ENCODE results near the gene RIMS3.
"Not testable (repeated sequence)": the region's sequence is repeated elsewhere in the genome, so short reads cannot be mapped to it uniquely, and the experiment has no call there.

Gene RIMS3

DNA sequence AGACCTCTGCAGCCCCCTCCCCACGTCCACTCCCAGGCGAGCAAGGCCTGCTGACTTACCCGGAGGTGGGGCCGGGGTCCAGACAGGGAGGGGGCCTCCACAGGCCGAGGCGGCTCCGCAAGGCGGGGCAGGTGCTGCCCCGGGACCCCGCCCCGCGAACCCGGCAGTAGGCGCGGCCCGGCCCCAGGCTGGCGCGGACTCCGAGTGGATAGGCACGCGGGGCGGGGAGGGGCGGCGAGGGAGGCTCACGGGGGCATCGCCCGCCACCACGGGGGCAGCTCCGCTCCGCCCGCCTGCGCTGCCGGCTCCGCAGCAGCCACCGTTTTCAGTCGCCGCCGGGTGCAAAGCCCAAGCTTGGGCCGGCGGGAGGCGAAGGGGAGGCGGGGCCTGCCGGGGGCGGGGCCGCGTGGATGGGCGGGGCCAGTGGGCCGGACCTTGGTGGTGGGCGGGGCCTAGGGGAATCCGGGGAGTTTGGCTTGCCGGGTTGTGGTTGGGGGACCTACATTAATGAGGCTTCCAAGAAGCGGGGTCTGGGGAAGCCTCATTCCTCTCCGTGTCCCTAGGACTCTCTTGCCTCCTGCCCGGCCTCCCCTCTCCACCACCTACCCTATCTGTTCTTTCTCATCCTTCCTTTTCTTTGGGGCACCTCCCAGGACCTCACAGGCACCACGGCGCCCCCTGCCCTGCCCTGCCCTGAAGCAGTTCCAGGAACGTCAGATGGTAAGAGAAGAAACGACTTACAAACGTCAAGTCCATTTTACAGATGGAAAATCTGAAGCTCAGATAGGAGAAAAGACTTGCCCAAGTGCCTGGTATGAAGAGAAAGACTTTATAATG is at the start of gene RIMS3:
Gene RIMS3 (minus strand): TSS at position 348 of the 837 bp plus-strand sequence. CDS start 23,757 bp downstream, outside the sequence.
- peak; percentile 72 to 77 for DNase-seq

DNA sequence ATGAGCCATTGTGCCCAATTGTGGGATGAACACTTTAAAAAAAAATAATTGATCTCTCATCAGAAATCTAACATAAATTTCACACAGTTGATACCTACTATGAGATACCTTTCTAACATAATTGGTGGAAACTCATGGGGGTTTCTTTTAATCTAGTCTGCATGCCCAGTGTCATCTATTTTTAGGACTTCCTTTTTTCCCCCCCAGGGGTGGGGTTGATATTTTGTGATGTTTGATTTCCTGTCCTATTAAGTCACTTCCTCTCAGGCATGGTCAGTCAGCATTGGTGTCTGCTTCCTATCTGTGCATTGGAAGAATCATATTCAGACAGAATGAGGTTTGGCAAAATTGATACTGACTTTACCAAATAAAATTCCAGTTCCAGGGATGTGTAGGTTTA is 47.5 kb upstream of the RIMS3 start:
- DNase-seq, result no peak

DNA sequence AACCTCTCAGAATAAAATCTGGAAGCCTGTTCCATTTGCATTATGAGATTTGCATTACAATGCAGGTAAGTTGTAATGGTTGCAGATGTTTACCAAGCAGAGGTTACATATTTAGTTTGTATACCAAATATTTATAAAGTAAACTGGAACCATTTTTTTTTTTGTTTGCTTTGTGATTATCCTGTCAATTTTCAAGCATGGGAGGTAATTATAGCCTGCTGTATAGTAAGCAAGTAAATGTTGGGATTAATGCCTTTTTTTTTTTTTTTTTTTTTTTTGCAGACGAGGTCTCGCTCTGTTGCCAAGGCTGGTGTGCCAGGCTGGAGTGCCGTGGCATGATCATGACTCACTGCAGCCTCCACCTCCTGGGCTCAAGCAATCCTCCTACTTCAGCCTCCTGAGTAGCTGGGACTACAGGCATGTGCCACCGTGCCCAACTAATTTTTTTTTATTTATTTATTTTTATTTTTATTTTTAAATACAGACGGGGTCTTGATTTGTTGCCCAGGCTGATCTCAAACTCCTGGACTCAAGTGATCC is 47.0 kb upstream of the RIMS3 start:
- DNase-seq, result no peak

DNA sequence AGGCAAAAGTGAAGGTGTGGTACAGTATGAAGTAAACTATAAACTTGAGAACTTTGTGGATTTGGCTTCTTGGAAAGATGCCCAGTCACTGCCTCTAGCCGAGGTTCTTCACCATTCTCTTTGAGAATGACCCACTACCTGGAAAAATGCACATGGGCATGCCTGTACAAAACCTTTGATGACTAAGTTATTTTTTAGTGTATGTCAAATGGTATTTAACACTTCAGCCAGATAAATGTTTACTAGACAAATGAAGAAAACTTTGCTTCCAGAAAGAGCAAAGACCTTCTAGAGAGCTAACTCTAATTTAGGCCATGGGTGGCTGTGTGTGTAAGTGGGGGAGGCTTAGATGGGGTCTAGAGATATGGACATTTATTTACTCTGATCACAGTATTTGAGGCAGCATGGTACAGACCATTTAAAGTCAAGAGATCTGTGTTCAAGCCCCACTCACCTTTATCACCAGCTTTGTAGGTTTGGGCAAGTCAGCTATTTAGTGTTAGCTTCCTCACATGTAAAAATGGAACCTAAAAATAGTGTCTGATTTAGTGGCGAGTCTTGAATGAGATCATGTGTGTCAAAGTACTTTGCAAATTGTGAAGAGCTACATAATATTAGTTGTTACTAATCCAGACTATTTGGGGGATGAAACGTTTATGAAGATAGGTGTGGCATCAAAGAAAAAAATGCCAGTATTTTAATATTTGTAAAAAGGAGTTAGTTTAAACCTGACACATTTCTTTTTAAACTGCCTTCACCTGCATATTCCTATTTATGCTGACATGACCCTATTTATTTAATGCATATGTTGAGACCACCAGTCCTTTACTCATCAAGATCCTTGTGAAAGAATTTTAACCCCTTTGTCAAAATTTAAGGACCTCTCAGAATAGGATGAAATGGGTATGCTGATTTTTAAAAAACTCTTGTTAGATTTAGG is 46.3 kb upstream of the RIMS3 start:
- no peak for DNase-seq

DNA sequence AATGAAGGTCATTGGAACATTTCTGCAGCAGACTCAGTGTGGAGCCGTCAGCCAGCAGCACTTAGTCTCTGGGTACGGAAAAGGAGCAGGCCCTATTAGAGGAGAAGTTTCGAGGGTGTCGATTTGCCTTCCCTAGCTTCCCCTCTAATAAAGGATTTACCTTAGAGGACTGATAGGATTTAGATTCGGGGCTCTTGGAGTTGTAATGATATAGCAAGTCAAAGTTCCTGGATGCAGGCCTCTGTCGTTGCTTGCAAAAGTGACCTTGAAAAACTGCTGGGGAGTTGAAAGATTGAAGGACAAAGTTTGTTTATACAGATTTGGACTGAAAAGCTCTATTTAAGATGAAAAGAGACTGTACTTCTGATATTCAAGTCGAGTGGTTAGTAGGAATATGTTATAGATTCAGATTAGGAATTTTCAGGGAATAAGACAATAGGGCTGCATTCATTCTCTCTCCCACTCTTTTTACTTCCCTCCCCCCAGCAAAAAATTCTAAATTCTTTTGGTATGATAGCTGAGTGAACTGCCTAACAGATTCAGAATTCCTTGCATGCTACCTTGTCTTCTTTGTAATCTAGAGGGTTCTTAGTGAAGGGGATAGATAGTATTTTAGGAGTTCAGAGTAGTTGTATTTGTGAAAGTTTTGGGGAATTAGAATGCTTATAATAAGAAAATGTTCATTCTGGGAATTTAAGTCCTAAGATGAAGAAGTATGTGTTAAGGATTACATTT is 45.3 kb upstream of the RIMS3 start:
- DNase-seq, result no peak

DNA sequence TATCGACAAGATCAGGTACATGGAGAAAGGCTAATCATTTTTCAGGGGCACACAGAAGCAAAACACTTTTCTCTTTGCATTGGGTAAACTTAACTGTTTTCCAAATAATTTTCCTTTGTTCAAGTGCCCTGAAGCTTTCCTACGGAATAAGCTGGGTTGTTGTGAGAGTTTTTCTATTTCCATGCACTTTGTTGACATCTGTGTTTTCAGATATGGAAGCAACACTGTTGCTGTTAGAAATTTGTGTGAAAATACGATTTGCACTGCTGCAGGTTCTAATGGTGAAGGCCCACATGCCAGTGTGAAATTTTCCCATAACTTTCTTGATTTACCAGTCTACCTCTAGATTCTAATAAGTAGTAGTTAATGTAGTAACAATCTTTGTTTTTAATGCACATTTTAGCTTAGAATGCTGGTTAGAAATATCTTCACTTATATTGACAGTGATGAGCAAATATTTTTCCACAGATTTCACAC is 44.4 kb upstream of the RIMS3 start:
- DNase-seq, result no peak

DNA sequence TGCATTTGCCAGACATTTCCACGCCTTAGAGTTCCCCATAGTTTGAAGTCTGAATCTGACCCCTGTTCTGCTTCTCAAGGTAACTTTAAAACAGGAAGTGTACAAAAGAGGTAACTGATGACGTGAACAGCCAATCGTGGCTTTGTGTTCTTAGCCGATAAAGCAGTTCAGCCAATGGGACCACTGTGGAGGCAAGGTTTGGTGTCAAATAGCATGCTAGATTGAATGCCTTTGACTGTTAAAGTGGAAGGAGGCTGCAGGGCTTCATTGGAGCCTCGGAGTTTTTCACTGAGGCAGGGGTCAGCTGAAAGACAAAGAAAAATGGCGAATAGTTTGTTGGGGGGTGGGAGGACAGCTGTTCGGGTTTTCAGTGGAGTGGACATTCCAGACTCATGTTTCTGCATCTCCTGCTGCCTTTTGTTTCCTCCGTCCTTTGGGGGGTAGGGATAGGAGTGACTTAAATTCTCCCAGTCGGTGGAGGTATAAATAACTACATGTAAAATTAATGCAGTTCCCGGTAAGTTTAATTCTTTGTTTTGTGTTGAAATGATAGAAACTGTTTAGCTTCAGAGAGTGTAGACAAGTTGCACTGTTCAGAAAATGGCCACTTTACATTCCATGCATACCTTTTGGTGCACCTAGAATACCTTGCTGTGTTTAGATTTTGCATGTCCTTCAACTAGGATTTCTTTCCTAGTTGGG is 43.8 kb upstream of the RIMS3 start:
- DNase-seq, result peak; percentile 57 to 60

DNA sequence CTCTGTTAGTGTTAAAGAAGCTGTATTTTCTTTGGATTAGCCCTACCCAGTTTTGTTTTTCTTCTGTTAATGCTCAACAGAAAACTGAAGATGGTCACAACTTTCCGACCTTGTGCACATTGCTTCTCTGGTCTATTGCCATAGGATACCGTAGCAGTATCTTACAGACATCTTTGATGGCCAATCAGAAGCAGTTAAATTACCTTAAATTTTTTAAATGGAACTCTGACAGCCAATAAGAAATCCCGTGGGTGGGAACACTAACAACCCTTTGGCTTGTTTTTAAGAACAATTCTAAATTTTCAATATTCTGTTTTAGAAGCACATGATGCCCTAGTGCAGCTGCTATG is 43.2 kb upstream of the RIMS3 start:
- no peak for DNase-seq

DNA sequence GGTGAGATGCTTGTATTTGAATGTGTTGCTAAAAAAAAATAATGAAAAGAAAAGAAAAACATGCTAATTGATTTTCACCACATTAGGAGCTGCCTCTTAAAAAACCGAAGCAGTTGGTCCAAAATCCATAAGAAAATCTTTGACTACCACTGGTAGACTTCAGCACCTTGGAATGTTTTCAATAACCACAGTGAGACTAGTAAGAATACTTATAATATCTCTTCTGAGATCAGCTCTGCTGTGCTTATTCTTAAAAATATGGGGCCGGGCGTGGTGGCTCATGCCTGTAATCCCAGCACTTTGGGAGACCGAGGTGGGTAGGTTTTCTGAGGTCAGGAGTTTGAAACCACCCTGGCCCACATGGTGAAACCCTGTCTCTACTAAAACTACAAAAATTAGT is 41.1 kb upstream of the RIMS3 start:
- DNase-seq, result no peak

DNA sequence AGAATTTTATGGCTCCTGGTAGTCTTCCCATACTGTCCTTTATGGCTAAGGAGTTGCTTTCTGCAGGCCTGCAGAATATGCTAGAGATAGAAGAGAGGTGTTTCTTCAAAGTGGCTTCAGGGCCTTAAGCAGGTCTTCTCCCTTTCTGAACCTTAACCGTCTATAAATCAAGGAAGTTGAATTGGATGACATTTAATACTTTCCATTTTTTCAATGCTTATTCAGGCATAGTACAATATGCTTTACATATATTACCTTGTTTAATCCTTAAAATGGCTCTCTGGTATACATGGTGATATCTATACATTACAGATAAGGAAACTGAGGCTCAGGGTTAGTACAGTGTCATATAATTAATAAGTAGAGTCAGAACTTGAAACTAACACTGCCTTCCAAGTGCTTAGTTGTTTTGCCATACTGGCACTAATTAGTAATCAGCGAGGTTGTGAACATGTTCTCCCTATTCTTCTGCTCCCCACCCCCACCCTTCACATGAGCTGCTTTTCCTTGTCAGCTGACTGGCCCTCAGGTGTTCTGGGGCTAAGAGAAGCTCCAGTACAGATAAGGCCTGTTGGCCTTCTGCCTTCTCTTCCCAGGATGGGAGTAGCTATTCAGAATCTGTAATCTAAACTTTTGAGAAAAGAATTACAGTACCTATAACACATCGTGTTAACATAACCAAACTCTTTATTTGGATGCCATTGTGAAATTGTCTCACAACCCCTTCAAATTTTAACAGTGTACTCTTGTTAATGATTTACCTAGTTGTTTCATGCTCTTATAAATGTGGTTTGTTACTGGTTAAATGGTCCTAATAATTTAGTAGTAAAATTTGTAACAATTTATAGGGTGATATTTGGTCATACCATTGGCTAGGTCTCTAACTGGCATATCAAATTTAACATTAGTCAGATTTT is 39.6 kb upstream of the RIMS3 start:
- no peak for DNase-seq

DNA sequence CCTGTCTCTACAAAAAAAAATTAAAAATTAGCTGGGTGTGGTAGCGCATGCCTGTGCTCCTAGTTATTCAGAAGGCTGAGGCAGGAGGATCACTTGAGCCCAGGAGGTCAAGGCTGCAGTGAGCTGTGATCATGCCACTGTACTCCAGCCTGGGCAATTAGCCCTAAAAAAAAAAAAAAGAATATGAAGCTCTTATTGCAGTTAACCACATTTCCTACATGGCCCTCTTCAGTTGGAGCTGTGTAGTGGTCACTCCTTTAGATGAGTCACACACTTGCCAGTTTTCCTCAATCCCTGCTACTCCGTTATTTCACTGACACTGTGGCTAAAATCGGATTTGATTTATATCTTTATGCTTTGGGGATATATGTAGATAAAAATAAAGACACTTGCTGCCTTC is 37.8 kb upstream of the RIMS3 start:
- DNase-seq, result no peak

DNA sequence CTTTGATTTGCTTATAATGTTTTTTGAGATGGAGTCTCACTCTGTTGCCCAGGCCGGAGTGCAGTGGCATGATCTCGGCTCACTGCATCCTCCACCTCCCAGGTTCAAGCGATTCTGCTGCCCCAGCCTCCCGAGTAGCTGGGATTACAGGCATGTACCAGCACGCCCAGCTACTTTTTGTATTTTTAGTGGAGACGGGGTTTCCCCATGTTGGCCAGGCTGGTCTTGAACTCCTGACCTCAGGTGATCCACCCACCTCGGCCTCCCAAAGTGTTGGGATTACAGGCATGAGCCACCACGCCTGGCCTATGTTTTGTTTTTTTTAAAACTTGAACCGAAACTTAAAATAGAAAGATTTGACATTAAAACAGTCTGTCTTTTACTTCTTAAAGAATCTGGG is 37.3 kb upstream of the RIMS3 start:
- DNase-seq, result not testable (repeated sequence)

DNA sequence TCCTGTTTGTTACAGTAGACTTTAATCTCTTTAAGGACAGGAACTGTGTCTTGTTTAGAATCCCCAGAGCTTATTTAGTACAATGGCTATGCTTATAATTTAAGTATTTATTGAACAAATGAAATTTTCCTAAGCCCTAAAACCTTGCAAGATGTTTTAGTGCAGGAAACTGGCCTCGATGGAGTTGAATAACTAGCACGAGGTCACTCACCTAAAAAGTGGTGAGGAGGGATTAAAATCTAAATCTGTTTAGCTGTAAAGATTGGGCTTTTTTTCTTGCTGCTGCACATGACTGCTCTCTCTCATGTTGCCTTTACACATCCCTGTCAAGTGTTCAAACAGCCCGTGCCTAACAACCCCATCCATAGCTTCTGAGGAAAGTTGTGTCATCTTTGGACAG is 36.2 kb upstream of the RIMS3 start:
- DNase-seq, result no peak

DNA sequence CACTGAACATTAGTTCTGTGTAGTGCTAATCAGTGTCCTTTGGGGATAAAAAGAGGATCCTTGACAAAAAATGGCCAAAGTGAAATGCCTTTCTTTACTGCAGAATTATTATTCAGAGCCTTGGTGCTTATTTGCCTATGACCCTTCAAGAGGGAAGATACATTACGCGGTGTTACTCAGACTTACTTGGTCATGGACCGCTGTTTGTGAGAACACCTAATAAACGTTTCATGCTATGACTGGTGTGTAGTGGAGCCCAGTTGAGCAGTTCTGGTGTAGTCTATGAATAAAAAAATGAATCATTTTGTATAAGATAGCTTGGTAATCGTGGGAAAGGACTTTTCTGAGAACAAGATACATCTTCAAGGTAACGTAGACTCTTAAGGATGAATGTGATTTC is 34.3 kb upstream of the RIMS3 start:
- DNase-seq, result no peak

DNA sequence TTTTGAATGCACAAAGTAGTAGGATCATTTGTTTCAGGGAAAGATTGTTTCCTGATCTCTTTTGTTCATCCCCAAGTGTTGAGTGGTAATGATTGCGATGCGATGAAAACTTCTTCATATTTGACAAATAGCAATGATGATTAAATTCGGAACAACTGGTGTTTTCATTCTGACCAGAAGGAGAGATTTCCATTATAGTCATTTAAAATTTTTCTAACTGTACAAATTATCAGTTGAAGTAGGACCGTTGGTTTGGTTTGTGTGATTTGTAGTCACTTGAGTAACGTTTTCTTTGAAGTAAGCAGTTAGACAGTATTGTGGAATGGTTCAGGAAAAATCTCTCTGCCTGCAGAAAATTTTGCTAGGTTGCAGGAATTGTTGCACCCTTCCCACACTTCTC is 32.0 kb upstream of the RIMS3 start:
- DNase-seq, result no peak

DNA sequence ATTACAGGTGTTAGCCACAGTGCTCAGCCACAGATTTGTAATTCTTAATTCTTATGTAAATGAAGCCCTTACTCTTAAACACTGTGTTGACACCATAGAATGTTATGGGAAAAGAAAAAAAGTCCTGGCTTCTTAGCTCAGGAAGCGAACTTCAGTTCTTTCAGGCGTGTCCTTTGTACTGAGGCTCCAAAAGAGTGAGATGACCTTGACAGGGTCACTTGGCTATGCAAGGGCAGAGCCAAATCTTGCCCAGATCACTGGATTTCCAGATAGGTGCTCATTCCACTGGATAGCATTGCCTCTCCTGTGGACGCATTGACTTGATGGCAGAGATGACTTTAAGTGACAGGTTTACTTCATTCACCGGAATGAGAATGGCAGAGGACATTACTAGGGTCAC is 30.8 kb upstream of the RIMS3 start:
- DNase-seq, result no peak

DNA sequence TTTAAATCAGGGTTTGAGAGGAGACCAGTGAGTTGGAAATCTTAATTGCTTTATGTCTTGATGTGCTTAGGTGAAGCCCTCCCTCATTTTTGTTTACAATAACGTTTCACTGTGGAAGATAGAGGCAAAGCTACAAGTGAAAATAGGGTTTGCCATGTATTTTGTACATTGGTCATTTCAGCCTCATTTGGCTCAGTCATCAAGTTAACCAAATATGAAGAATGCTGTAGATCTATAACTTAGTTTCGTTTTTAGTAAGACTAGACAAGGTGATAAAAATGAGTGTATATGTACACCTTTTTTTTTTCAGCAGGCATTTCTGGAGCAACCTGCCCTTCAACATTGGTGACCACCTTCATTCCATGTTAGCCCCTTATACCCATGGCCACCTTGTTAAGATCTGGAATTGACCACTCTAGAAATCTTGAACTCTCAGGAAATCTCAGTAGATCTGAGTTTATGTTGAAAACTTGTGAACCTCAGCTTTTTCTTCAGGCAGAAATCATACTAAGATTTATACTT is 28.9 kb upstream of the RIMS3 start:
- no peak for DNase-seq

DNA sequence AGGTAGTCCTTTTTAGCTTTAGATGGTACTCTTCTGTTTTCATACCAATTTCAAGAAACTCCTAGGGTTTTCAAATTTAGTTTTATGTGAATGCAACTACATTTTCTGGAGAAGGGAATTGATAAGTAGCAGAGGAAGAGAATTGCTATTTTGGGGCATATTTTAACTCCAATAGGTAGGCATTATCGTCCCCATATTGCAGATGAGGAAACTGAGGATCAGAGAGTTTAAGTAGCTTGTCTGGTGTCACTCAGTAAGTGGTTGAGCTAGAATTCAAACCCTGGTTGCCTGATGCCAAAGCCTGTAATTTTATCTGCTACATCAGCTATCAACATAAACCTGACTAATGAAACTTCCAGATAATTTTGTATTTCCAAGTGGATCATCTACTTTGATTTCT is 27.9 kb upstream of the RIMS3 start:
- no peak for DNase-seq

DNA sequence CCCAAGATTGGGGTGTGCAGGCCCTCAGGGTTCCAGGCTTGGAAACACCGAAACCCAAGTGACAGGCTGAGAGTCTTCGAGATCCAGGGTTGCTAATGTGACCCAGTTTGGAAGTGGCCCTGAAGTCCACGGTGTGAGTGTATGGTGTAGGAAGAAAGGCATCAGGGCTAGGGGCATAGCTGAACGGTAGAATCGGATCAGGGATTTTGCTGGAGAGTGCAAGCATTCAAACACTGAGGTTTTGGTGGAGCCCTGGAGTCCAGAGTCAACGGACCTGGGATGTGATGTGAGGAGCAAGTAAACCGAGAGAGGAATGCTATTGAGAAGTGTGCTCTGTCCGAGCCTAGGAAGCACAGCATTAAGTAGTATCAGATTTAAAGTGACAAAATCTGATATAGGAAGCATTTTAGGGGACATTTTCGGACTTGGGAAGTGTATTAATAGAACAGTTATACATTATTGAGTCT is 27.0 kb upstream of the RIMS3 start:
- DNase-seq, result peak in 1 of 2 experiments; percentile 6

DNA sequence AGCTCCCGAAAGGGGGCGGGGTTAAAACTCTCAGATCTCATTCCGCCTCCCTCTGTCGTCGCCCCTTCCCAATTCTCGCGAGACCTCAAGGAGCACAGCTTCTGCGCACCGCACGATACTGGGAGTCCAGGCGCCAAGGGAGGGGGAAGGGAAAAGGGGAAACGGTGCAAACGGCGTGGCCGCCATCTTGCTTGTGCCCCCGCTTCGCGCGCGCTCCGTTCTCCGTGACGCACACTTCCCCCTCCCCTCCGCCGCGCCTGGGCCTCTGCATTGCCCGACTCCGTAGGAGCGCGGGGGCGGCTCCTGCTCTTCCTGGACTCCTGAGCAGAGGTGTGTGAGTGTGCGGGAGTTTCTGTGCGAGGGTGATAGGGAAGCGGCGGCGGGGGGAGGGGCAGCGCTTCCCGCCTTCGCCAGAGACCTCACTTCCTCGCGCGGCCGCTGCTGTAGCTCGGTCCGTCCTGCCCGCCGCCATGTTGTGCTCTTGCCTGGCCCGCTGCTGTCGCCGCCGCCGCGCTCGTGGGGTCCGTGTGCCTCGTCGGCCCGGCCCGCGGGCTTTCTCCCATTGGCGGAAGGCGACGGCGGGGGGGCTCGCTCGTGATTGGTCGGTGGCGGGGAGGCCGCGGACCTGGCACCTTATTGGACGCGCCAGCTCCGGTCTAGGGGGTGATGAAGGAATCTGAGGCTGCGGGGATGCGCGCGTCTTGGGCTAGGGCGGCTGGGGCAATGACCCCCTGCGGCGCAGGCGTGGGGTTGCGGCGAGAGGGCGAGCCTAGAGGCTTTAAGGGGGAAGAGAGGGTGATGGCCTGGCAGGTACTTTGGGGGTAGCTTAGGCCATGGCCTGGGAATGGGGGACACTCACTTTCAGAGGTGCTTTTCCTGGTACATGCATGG is 26.3 kb upstream of the RIMS3 start, which contains the start of gene NFYC:
Gene NFYC (plus strand): TSS at position 167 of the 891 bp plus-strand sequence. CDS start 47,140 bp downstream, outside the sequence.
- DNase-seq, result peak; percentile 93

All from activated CD4-positive, alpha-beta T cell treated with anti-CD3 and anti-CD28 coated beads, Interleukin-2, amount 50 U/mL, for 4 hours (primary cell).